Neural progenitor cell (in vitro differentiated cells): ENCODE data around the gene LGALSL.

ENCODE experiments used
- CTCF ChIP-seq: fragments of 200-600 bp; sonication (generic); IDR thresholded peaks from 2 replicates; pipeline ENCODE4 v1.5.1; 2017; ENCODE audit warnings: antibody characterized with exemption, mild to moderate bottlenecking
- EZH2phosphoT487 ChIP-seq: fragments of 200-600 bp; sonication (generic); IDR thresholded peaks from 2 replicates; pipeline ENCODE4 v1.6.1; 2017; ENCODE audit warnings: antibody characterized with exemption

GRCh38 chr2:64472881-64473280 is 18.9 kb downstream of the LGALSL start:
- no peak for TF ChIP-seq EZH2phosphoT487
- TF ChIP-seq CTCF = no peak
